SKM-1 treated with dmso at 0.1 percent for 144 hours (cell line): ENCODE measurements around the gene GATB.

ENCODE experiments used
- DNase-seq: peaks from one replicate; lab custom pipeline; 2025; ENCODE audit not compliant: unreplicated experiment; lab: John Stamatoyannopoulos, UW

Gene GATB

GRCh38 chr4:151657896-151658295 is 102.9 kb downstream of the GATB start:
- no peak for DNase-seq

GRCh38 chr4:151656058-151656457 is 104.7 kb downstream of the GATB start:
- no peak for DNase-seq

GRCh38 chr4:151653548-151653918 is 107.3 kb downstream of the GATB start:
- DNase-seq = no peak

- no peak for DNase-seq
These were observed 107.8 kb downstream of the GATB start for GRCh38 chr4:151652841-151653547.

DNA sequence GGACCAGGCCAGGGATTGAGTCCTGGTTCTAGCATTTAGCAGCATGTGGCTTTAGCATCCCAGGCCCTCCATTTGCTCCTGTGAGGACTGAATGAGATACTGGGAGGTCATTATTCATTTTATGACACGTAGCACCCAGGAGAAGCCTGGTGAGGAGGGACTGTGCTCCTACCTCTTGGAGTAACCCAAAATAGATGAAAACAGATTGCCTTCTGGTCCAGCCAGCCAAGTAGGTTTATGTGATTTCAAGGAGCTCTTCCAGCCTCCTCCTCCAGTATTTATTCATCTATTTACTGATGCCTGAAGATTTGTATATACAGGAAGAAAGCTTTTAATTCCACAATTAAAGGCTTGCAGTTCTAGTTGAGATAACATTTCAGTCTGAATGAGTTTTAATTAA is 109.3 kb downstream of the GATB start:
- no peak for DNase-seq

DNA sequence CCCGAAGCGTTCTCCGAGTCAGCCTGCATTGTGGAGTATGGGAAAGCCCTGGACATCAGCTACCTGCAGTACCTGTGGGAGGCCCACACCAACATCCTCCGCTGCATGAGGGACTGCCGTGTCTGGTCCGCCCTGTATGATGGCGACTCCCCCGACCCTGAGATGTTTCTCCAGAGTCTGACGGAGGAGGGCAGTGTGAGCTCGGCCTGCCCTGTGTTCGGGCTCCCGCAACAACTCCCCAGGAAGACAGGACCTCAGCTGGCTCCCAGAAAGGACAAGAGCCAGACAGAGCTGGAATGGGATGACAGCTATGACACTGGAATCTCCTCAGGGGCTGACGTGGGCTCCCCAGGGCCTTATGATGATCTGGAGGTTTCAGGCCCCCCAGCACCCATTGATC is 111.3 kb downstream of the GATB start:
- DNase-seq = no peak

DNA sequence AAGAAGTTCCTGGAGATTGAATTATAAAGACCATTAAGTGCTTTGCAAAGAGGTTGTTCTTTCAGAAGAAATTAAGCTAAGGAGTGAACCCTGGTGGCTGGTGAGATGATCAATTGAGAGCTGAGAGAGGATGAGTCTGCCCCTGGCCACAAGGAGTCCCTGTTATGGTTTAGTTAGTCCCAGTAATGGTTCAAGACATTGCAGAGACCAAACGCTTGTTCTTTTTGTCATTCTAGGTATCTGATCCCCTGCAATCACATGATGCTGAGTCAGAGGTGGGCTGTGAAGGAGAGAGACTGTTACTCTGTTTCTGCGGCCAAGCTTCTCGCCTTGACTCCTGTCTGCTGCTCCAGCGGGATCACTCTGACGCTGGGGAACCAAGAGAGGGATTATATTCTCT is 114.5 kb downstream of the GATB start:
- no peak for DNase-seq

DNA sequence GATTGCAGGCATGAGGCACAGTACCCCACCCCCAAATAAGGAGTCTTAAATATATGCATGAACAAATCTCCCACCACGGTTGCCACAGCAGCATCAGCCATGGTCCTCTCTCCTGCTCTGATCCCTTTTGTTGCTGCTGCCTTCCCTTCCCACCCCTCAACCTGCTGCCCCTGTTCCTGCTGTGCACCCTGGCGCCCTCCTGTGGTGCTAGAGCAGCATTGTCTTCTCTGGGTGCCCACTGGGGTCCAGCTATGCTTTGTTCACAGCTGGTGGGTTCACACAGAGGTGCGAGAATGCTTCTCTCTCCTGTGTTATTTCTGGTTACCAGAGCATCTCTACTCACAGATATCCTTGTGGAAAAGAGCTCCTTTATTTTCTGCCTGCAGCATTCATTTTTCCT is 116.2 kb downstream of the GATB start:
- peak; percentile 35 for DNase-seq

DNA sequence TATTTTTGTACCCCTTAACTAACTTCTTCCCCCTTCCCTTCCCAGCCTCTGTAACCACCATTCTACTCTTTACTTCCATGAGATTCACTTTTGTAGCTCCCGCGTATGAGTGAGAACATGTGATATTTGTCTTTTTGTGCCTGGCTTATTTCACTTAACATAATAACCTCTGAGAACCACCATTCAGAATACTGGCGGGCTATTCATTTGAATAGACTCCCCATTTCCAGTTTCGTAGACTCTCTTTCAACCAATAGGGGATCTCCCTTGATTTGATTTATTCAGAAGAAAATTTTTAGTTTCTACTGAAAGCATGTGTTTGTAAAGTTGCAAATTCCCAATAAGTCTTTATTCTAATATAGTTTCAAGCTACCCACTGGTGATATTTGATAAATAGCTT is 117.2 kb downstream of the GATB start:
- DNase-seq = no peak

DNA sequence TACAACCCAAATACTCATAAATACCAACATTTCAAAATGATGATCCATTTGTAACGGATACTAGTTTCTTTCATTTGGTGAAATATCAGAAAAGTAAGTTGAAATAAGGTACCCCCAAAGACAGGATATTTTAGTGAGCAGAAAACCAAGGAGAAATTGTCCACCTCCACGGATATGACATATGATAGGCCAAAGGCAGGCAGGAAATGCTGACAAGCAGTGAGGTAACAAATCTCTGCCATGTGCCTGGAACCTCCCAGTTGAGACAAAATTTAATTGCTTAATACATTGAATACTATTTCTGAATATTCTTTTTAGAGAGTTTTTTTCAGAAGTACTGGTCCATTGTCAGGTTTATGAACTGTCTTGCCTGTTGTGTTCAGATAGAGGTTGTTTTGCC is 118.8 kb downstream of the GATB start:
- no peak for DNase-seq

GRCh38 chr4:151641167-151641566 is 119.6 kb downstream of the GATB start:
- peak; percentile 75 for DNase-seq

- no peak for DNase-seq
These were observed 120.4 kb downstream of the GATB start for GRCh38 chr4:151640381-151640780.

GRCh38 chr4:151638295-151638858 is 122.4 kb downstream of the GATB start:
- DNase-seq = no peak

DNA sequence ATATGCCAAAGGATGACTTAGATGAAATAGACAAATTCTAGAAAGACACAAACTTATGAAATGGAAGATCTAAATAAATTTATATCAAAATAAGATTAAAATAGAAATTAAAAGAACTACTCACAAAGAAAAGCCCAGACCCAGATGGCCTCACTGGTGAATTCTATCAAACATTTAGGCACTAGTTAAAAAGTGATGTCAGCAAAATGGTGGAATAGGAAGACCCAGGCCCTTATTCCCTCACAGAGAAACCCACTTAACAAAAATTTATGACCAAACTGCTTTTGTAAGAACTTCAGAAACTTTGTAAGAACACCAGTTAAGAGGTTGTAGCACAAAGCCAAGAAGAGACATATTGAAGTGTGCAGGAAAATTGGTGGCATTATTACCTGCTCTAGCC is 129.5 kb downstream of the GATB start:
- no peak for DNase-seq

GRCh38 chr4:151629097-151629783 is 131.6 kb downstream of the GATB start:
- DNase-seq = no peak

DNA sequence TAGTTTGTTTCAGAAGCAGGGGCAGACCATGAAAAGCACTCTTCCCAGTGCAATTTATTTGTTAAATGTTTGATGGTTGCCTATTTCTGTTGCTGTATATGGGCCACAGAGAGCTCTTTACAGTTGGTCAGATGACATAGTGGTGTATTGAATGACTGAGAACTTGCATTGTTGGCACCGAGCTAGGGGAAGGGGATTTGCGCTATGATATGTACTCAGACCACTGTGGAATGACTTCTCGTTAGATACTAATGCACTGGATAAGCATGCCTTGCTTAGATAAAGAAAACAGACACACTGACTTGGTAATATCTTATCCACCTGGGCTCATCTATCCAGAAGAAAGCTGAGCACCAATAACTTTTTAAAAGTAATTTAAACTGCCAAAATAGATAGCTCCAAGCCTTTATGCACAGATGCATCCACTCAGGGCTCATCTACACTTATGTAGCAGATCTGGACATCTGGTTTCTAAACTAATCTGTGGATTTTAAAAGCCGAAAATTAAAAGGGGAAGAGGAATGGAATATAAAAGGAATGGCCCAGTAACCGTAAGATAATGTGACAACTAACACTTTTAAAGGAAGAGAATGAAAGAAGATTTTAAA is 132.7 kb downstream of the GATB start:
- no peak for DNase-seq

DNA sequence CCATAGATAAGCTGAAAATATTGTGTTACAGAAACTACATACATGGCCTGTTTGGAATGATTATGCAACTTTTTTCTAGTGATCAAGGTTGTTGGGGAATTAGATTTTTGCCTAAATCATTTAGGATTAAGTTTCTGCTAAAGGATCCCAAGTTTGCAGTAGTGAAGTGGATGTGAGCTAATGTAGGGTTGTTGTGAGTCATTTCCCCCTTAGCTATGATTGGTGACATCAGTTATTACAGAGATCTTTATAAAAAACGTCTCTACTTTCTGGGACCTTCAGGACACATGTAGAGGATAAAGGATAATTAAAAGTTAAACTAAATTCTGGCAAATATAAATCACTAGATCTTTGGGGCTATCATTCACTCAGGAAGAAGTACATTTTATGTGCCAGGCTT is 133.3 kb downstream of the GATB start:
- no peak for DNase-seq

DNA sequence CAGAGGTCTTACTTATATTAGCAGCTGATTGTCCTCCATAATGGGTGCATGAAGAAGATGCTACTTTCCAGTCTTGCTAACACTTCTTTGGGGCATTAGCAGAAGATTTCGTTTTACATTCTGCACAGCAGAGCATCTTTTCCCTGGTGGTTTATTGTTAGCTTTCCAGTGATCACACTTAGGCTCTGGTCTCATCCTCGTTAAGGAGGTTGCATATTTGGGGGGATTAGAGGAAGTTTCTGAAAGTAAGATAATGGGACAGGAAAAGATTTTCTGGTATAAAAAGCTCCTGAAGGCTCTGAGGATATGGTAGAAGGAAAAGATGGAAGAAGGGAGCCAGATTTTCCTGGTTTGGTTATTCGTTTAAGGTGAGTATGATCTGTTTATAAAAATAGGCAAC is 134.1 kb downstream of the GATB start:
- DNase-seq = no peak

GRCh38 chr4:151626228-151626627 is 134.6 kb downstream of the GATB start:
- no peak for DNase-seq

DNA sequence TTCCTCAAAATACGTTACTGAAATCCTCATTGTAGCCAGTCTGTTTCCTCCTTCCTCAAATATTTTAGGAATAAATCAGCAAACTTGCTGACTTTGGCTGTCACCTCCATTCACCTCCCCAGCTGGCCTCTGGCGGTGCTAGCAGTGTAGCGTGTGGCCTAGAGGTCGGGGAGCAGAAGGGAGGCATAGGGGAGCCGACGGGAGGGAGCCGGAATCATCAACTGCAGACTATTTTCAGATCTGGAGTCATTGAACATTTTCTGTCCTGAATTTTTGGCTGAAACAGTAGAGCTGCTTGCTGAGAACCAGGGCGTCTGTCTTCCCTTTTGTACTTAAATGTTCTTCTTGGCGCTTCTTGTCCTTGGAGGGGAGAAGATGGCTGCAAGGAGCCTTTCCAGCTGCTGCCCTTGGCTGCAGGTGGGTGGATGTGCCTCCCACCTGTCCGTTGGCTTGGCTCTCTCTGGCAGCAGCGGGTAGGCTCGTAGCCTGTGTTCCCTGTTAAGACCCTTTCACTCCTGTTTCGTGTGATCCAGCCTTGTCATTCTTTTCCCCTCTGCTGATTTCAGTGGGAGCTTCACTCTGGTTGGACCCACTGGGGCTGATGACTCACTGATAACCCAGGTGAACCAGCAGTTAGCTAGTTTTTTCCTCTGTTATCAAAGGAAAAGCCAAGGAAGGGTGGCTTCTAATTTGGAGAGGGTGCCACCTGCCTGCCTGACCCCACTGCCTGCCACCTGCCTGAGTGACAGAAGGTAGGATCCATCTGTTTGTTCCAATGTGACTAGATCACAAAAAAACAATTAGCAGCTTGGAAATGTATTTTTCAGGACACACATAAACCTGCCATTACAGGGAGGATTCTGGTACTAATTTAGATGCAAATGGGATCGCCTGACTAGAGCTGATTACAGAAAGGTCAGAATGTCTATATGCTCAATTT is 135.9 kb downstream of the GATB start:
- no peak for DNase-seq
